Subcutaneous abdominal adipose tissue (tissue), 5 donors: Measurements from ENCODE around the gene HNRNPA1.
A peak's percentile ranks its signal among the peaks of the same experiment; 100 is the strongest.

Experiments used
- H3K27ac ChIP-seq: one replicate; pipeline ENCODE4 v1.7.0; 2013; ENCODE audit warnings: low read depth, mild to moderate bottlenecking, inconsistent platforms, low read length, moderate library complexity
- H3K27me3 ChIP-seq, 5 donors: one replicate each; pipeline ENCODE4 v1.7.0; 2013; ENCODE audit warnings: low read length in 5 of 5, inconsistent platforms in 1 of 5; ENCODE audit not compliant: control insufficient read depth in 5 of 5, insufficient read depth in 4 of 5
- H3K36me3 ChIP-seq, 5 donors: one replicate each; pipeline ENCODE4 v1.7.0; 2013; ENCODE audit warnings: low read length in 5 of 5; ENCODE audit not compliant: control insufficient read depth in 5 of 5, insufficient read depth in 5 of 5
- H3K4me1 ChIP-seq, 5 donors: one replicate each; pipeline ENCODE4 v1.7.0; 2013; ENCODE audit warnings: low read length in 5 of 5, mild to moderate bottlenecking in 3 of 5, moderate library complexity in 1 of 5; ENCODE audit not compliant: control insufficient read depth in 5 of 5, insufficient read depth in 5 of 5
- H3K4me3 ChIP-seq, 5 donors: one replicate each; pipeline ENCODE4 v1.7.0; 2013; ENCODE audit warnings: low read length in 5 of 5, low read depth in 1 of 5
- H3K9ac ChIP-seq, 5 donors: one replicate each; pipeline ENCODE4 v1.7.0; 2013; ENCODE audit warnings: low read length in 5 of 5, mild to moderate bottlenecking in 4 of 5, moderate library complexity in 3 of 5
- H3K9me3 ChIP-seq, 5 donors: one replicate each; pipeline ENCODE4 v1.7.0; 2013; ENCODE audit warnings: low read length in 5 of 5; ENCODE audit not compliant: control insufficient read depth in 5 of 5
- donor health status: healthy.
- donor health status: healthy.
- donor health status: healthy.
- donor health status: healthy.
- donor health status: healthy.

HNRNPA1 gene

DNA sequence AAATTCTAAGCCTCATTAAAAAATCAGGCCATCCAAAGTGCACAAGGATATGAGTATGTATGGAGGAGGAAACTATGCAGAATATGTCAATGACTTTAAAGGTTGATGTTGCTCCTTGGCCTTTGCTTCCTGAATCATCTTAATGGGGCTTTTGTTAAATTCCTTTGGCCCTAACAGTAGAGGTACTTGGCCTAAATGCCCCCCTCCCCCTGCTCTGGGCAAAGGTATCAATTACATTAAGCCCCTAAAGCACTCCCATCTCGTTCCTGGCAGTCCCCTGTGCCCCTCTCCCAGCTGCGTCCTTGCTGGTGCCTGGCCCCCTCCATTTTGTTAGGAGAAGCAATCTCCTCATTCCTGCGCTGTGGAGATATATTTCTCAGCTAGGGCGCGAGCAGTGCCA is 49.2 kb downstream of the HNRNPA1 start:
- no peak overlapping the region for H3K9ac ChIP-seq
- no peak overlapping the region for H3K4me3 ChIP-seq
- no peak overlapping the region for H3K27ac ChIP-seq
- H3K36me3 ChIP-seq = peaks cover 0 to 6% (median 3%) of the 10 kb centered on the region in 5 donors
- H3K27me3 ChIP-seq = no peaks in the 10 kb centered on the region
- no peaks in the 10 kb centered on the region for H3K9me3 ChIP-seq
- peaks cover 0 to 43% (median 25%) of the 10 kb centered on the region in 5 donors for H3K4me1 ChIP-seq

DNA sequence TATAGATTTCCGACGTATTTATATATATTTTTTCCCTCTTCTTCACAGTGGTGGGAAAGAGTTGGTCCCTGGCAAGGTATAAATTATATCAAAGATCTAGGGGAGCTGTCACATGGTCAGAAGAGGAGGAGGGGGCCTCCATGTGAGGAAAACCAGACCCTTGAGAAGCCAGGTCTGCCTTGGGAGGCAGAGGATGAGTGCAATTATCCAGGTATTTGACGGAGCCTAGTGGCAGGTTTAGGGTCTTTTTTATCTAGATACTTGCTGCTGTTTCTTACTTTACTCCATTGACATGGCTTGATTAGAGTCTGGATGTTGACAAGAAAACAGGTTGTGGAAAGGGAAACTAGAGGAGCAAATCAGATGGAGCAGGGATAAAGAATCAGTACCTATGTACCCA is 49.9 kb downstream of the HNRNPA1 start:
- H3K27me3 ChIP-seq = no peaks in the 10 kb centered on the region
- H3K27ac ChIP-seq = no peak overlapping the region
- H3K9me3 ChIP-seq = no peaks in the 10 kb centered on the region
- peak overlapping the region in 1 of 5 donors; percentile 48 for H3K9ac ChIP-seq
- peaks cover 0 to 6% (median 3%) of the 10 kb centered on the region in 5 donors for H3K36me3 ChIP-seq
- H3K4me1 ChIP-seq = peaks cover 0 to 42% (median 22%) of the 10 kb centered on the region in 5 donors
- no peak overlapping the region for H3K4me3 ChIP-seq

DNA sequence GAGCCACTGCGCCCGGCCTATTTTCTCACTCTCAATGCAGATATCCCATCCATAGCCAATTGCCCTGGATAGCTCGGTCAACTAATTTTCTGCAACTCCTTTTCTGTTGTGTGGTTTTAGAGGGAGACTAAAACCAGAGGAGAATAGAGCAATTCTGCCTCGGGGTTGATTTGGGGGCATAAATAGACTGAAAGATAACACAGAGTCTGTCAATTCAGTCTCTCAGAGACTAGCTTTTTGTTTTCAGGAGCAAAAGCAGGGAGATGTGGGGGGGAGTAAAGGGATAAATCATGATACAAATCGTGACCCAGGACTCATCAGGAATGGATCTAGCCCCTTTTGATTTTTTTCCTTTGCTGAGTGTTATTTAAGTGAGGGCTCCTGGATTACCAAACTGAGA is 50.9 kb downstream of the HNRNPA1 start:
- Histone ChIP-seq H3K27me3 (no peaks in the 10 kb centered on the region), H3K27ac (no peak overlapping the region), H3K9ac (no peak overlapping the region), H3K4me3 (no peak overlapping the region), H3K4me1 (peaks cover 0 to 35% (median 15%) of the 10 kb centered on the region in 5 donors), H3K9me3 (no peaks in the 10 kb centered on the region), H3K36me3 (peaks cover 0 to 6% (median 3%) of the 10 kb centered on the region in 5 donors)

DNA sequence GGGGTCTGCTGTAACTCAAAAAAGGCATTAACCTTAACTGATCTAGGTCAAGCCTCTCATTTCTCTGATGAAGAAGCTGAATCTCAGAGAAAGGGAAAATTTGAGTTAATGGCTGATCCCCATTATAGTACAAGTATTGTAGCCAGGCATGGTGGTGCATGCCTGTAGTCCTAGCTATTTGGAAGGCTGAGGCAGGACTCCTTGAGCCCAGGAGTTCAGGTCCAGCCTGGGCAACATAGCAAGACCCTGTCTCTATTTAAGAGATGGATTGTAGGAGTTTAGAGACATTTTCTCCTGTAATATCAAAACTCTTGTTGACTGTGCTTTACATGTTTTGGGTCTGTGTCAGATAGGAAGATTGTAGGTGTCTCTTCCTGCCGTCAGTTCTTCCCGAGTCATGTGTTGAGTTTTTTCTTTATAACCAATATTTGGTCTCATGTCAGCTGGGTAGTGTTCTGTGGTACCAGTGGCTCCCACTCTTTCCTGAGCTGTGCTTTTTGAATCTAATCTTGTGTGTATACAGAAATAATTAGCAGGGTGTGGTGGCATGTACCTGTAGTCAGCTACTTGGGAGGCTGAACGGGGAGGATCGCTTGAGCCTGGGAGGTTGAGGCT is 53.0 kb downstream of the HNRNPA1 start:
- Histone ChIP-seq H3K36me3 (peaks cover 0 to 5% (median 3%) of the 10 kb centered on the region in 5 donors), H3K9ac (no peak overlapping the region), H3K27me3 (no peaks in the 10 kb centered on the region), H3K27ac (no peak overlapping the region), H3K4me3 (no peak overlapping the region), H3K9me3 (no peaks in the 10 kb centered on the region), H3K4me1 (peaks cover 3 to 44% (median 25%) of the 10 kb centered on the region in 5 donors)
